PC-3 (cell line): ENCODE measurements around the gene IL13. TPM values are rescaled to one million over a fixed set of nuclear protein-coding genes. Genes with fewer than 3 reads are reported as not detected.

Experiments used
- ATAC-seq: fragments of 200-7000 bp; cut with Tn5 transposase; 2 replicates; pipeline ENCODE4 v1.9.1; 2020; ENCODE audit warnings: mild to moderate bottlenecking, moderate library complexity
- BruUV-seq: library from RNA; stranded (reverse); fragments of 400-500 nt; replicated peaks from 2 replicates; lab custom pipeline; 2021; lab: Mats Ljungman, UMichigan
- CTCF ChIA-PET: fragments of 300-600 bp; sonication (Branson Sonifier 250); formaldehyde crosslinking; loops from one replicate; lab custom pipeline; 2022; ENCODE audit warnings: antibody characterized with exemption; lab: Charles Lee
- POLR2A ChIA-PET: fragments of 300-600 bp; sonication (Branson Sonifier 250); formaldehyde crosslinking; loops from one replicate; lab custom pipeline; 2022; ENCODE audit warnings: antibody characterized with exemption; ENCODE audit not compliant: unreplicated experiment; lab: Charles Lee
- DNase-seq: peaks from one replicate; pipeline ENCODE4 v3.0.0-alpha.2; 2015
- H2AFZ ChIP-seq: fragments of 300-600 bp; sonication (generic); 2 replicates; pipeline ENCODE4 v1.6.0; 2016; ENCODE audit warnings: antibody characterized with exemption, low read length
- H3F3A ChIP-seq: fragments of 300-600 bp; sonication (generic); one replicate; pipeline ENCODE4 v1.6.0; 2017; ENCODE audit warnings: antibody characterized with exemption, low read length, control low read depth, mild to moderate bottlenecking; ENCODE audit not compliant: unreplicated experiment
- H3K27ac ChIP-seq: fragments of 300-600 bp; sonication (generic); 2 replicates; pipeline ENCODE4 v1.5.1; 2016; ENCODE audit warnings: mild to moderate bottlenecking, low read length
- H3K27me3 ChIP-seq: fragments of 300-600 bp; sonication (generic); 2 replicates; pipeline ENCODE4 v1.6.1; 2016; ENCODE audit warnings: low read length, mixed read lengths
- H3K36me3 ChIP-seq: fragments of 300-600 bp; sonication (generic); 2 replicates; pipeline ENCODE4 v1.6.1; 2016; ENCODE audit warnings: low read depth, mixed run types, low read length, mixed read lengths
- H3K4me1 ChIP-seq: fragments of 300-600 bp; sonication (generic); 2 replicates; pipeline ENCODE4 v1.5.1; 2016; ENCODE audit warnings: low read length; ENCODE audit not compliant: insufficient read depth
- H3K4me2 ChIP-seq: fragments of 300-600 bp; sonication (generic); 2 replicates; pipeline ENCODE4 v1.6.0; 2016; ENCODE audit warnings: low read length
- H3K4me3 ChIP-seq: fragments of 300-600 bp; sonication (generic); 2 replicates; pipeline ENCODE4 v1.5.1; 2016; ENCODE audit warnings: mild to moderate bottlenecking, low read length, mixed read lengths
- H3K79me2 ChIP-seq: fragments of 300-600 bp; sonication (generic); 2 replicates; pipeline ENCODE4 v1.6.1; 2017; ENCODE audit warnings: low read length, mixed read lengths
- H3K9ac ChIP-seq: fragments of 300-600 bp; sonication (generic); 2 replicates; pipeline ENCODE4 v1.6.0; 2016; ENCODE audit warnings: mild to moderate bottlenecking, low read length
- H3K9me2 ChIP-seq: fragments of 300-600 bp; sonication (generic); replicated peaks from 2 replicates; pipeline ENCODE4 v1.6.1; 2016; ENCODE audit warnings: mixed run types, low read length, mixed read lengths
- H3K9me3 ChIP-seq: fragments of 300-600 bp; sonication (generic); 2 replicates; pipeline ENCODE4 v1.6.1; 2016; ENCODE audit warnings: low read length, mixed read lengths
- H4K20me1 ChIP-seq: fragments of 300-600 bp; sonication (generic); 2 replicates; pipeline ENCODE4 v1.6.1; 2016; ENCODE audit warnings: low read length, mixed read lengths
- EZH2 ChIP-seq: fragments of 300-600 bp; sonication (generic); IDR thresholded peaks from one replicate; pipeline ENCODE4 v1.6.1; 2017; ENCODE audit warnings: antibody characterized with exemption, mild to moderate bottlenecking, low read length; ENCODE audit not compliant: unreplicated experiment
- EZH2phosphoT487 ChIP-seq: fragments of 300-600 bp; sonication (generic); IDR thresholded peaks from 2 replicates; pipeline ENCODE4 v1.6.1; 2018; ENCODE audit warnings: mild to moderate bottlenecking, antibody characterized with exemption, low read length, borderline replicate concordance
- intact Hi-C: fragments of 100-400 bp; cut with micrococcal nuclease; formaldehyde crosslinking; loops from 2 replicates; pipeline ENCODE4 v1.9.0; 2023
- total RNA-seq: library from RNA; depleted of rRNA; stranded (reverse); fragments of >200 nt; gene quantifications from 2 replicates; pipeline ENCODE4 v1.2.3, GENCODE V29; 2014
- TF ChIP-seq, protein P1 (sequence below): fragments of 300-600 bp; sonication (generic); conservative IDR thresholded peaks from 2 replicates; pipeline ENCODE4 v1.5.1; 2017; ENCODE audit warnings: antibody characterized with exemption, low read depth, mild to moderate bottlenecking, low read length

Gene IL13
- total RNA-seq, 1 experiment from 2014 or later = not detected

DNA sequence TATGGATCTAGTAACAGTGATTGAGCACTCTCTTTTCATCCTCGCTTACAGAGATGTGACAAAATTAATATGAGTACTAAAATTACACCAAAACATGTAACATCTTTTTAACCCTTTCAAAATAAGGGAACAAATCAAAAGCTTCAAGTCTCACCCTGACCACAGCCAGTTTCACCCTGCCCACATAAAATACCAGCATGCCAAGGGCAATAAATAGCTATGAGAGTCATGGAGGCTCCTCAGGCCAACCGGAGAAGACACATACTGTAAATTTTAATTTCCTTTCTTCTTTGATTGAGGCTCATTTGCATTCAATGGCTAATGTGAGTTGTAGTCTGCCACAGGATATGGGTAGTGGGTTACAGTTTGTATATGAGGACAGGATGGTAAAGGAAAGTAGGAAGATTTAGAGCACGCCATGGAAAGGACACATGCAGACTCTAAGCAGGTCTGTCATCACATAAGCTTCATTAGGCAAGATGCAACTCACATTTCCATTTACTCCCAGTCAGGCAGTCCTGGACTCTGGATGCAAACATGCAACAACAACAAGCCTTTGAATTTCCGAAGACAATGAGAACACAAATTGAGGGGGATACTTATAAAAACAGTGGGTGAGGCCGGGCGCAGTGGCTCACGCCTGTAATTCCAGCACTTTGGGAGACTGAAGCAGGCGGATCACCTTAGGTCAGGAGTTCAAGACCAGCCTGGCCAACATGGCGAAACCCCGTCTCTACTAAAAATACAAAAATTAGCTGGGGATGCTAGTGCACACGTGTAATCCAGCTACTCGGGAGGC, 27.1 kb downstream of the IL13 start:
- Histone ChIP-seq H3K27me3 (no peaks in the 10 kb centered on the region), H3K4me3 (no peak overlapping the region), H3K9ac (no peak overlapping the region), H3F3A (no peaks in the 10 kb centered on the region), H3K4me1 (no peaks in the 10 kb centered on the region), H3K9me3 (no peaks in the 10 kb centered on the region), H3K27ac (no peak overlapping the region), H3K79me2 (no peaks in the 10 kb centered on the region), H3K9me2 (no peaks in the 10 kb centered on the region), H3K36me3 (no peaks in the 10 kb centered on the region), H3K4me2 (no peak overlapping the region), H4K20me1 (no peaks in the 10 kb centered on the region), H2AFZ (no peak overlapping the region)
- DNase-seq (no peak), ATAC-seq (no peak)
- BruUV-seq = no TSS peak
- POLR2A ChIA-PET = no interaction called here
- TF ChIP-seq EZH2phosphoT487 (no peak), EZH2 (no peak)
- TF ChIP-seq, protein P1, sequence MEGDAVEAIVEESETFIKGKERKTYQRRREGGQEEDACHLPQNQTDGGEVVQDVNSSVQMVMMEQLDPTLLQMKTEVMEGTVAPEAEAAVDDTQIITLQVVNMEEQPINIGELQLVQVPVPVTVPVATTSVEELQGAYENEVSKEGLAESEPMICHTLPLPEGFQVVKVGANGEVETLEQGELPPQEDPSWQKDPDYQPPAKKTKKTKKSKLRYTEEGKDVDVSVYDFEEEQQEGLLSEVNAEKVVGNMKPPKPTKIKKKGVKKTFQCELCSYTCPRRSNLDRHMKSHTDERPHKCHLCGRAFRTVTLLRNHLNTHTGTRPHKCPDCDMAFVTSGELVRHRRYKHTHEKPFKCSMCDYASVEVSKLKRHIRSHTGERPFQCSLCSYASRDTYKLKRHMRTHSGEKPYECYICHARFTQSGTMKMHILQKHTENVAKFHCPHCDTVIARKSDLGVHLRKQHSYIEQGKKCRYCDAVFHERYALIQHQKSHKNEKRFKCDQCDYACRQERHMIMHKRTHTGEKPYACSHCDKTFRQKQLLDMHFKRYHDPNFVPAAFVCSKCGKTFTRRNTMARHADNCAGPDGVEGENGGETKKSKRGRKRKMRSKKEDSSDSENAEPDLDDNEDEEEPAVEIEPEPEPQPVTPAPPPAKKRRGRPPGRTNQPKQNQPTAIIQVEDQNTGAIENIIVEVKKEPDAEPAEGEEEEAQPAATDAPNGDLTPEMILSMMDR = no peak
- CTCF ChIA-PET = no interaction called here
- intact Hi-C loops = no loop called here

DNA sequence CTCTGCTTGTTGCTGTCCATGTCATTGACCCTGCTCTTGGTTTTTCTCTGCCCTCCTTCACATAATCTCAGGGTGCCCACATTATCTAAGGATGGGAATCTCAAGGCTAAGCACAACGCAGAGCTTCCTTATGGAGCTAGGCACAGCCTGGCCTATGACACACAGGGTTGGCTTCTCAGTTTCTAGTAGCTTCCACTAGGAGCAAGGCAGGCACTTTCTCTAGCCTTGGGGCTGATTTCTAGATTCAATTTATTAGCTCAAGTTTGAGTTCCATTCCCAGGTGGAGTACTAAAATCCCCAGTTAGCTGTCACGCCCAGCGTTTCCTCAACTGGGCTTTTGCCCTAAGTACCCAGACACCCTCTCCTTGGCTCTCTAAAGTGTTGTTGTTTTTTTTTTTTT, 28.2 kb downstream of the IL13 start:
- intact Hi-C loops = no loop called here
- Histone ChIP-seq H3K9ac (no peak overlapping the region), H3K9me2 (no peaks in the 10 kb centered on the region), H3K4me2 (no peak overlapping the region), H4K20me1 (no peaks in the 10 kb centered on the region), H3K79me2 (no peaks in the 10 kb centered on the region), H3K27ac (no peak overlapping the region), H3K4me1 (no peaks in the 10 kb centered on the region), H3F3A (no peaks in the 10 kb centered on the region), H3K9me3 (no peaks in the 10 kb centered on the region), H3K27me3 (no peaks in the 10 kb centered on the region), H2AFZ (no peak overlapping the region), H3K4me3 (no peak overlapping the region), H3K36me3 (no peaks in the 10 kb centered on the region)
- TF ChIP-seq EZH2 = no peak
- TF ChIP-seq, protein P1 = no peak
- ChIA-PET POLR2A (interaction anchor here (0.6 kb wide), 1 partner anchor 104 kb away, joined by 3 read pairs; no protein-coding TSS in a partner anchor), CTCF (interaction anchor here (0.7 to 0.9 kb wide), 2 partner anchors 12 to 159 kb away, joined by 4 to 10 read pairs; no protein-coding TSS in a partner anchor)
- ATAC-seq (no peak), DNase-seq (no peak)
- BruUV-seq = no TSS peak

DNA sequence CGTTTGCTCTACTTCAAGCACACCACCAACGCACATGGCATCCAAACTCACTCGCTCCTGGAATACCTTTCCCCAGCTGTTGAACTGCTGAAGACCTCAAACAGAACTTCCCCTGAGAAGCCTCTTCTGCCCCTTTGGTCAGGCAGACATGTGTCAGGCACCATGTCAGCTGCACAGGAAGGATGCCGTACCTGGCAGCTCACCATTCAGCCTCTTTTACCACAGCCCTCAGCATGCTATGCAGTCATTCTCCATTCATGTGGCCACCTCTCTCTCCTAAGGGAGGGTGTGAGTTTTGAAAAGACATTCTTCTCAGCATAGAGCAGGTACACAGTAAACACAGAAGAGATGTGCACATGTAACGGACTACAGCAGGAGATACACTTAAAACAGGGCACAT, 30.0 kb downstream of the IL13 start:
- ATAC-seq (no peak), DNase-seq (no peak)
- Histone ChIP-seq H3K4me1 (no peaks in the 10 kb centered on the region), H3K9me2 (no peaks in the 10 kb centered on the region), H3K4me2 (no peak overlapping the region), H2AFZ (no peak overlapping the region), H3K4me3 (no peak overlapping the region), H3K9me3 (no peaks in the 10 kb centered on the region), H3K79me2 (no peaks in the 10 kb centered on the region), H3F3A (no peaks in the 10 kb centered on the region), H3K36me3 (no peaks in the 10 kb centered on the region), H3K9ac (no peak overlapping the region), H3K27ac (no peak overlapping the region), H3K27me3 (no peaks in the 10 kb centered on the region), H4K20me1 (no peaks in the 10 kb centered on the region)
- no TSS peak for BruUV-seq
- TF ChIP-seq EZH2 = no peak
- TF ChIP-seq, protein P1 = no peak
- TF ChIP-seq EZH2phosphoT487 = no peak
- POLR2A ChIA-PET = no interaction called here
- intact Hi-C loops = no loop called here
- CTCF ChIA-PET = no interaction called here
